ENCODE data around the gene TMED1.
A peak's percentile ranks its signal among the peaks of the same experiment; 100 is the strongest.
"Not testable (repeated sequence)": the region's sequence is repeated elsewhere in the genome, so short reads cannot be mapped to it uniquely, and the experiment has no call there.

Gene TMED1

GRCh38 chr19:10876459-10877240 is 40.6 kb upstream of the TMED1 start:
- TF ChIP-seq CTCF (conservative IDR thresholded peaks at IDR 0.05; ENCODE audit: control insufficient read depth, insufficient read depth, low read depth, low read length), result no peak
- DNase-seq (ENCODE audit: low read depth), result no peak

DNA sequence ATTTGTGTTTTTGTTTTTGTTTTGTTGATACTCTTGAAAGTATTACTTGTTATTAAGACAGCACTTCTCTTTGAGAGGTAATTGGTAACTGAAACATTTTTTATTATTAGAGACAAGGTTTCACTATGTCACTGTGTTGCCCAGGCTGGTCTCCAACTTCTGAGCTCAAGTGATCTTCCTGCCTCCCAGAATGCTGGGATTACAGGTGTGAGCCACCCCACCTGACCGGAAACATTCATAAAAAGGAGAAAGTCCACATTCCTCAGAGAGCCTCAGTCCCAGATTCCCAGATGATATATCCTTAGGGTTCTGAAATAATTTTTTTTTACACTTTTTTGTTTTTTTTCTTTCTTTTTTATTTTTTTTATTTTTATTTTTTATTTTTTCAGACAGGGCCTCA is 38.0 kb upstream of the TMED1 start:
- TF ChIP-seq CTCF (conservative IDR thresholded peaks at IDR 0.05; ENCODE audit: control insufficient read depth, insufficient read depth, low read depth, low read length), result no peak
- no peak for DNase-seq (ENCODE audit: low read depth)
- no peak overlapping the region for H3K4me3 ChIP-seq (ENCODE audit: control insufficient read depth, low read depth, low read length)

More at GRCh38 chr19:10876459-10877240, 40.6 kb upstream of the TMED1 start:
- H3K4me3 ChIP-seq (ENCODE audit: control insufficient read depth, low read depth, low read length), result no peak overlapping the region

GRCh38 chr19:10872546-10873107 is 36.6 kb upstream of the TMED1 start:
- DNase-seq (ENCODE audit: low read depth), result no peak
- H3K4me3 ChIP-seq (ENCODE audit: control insufficient read depth, low read depth, low read length), result peak overlapping the region; percentile 89
- no peak for TF ChIP-seq CTCF (conservative IDR thresholded peaks at IDR 0.05; ENCODE audit: control insufficient read depth, insufficient read depth, low read depth, low read length)

DNA sequence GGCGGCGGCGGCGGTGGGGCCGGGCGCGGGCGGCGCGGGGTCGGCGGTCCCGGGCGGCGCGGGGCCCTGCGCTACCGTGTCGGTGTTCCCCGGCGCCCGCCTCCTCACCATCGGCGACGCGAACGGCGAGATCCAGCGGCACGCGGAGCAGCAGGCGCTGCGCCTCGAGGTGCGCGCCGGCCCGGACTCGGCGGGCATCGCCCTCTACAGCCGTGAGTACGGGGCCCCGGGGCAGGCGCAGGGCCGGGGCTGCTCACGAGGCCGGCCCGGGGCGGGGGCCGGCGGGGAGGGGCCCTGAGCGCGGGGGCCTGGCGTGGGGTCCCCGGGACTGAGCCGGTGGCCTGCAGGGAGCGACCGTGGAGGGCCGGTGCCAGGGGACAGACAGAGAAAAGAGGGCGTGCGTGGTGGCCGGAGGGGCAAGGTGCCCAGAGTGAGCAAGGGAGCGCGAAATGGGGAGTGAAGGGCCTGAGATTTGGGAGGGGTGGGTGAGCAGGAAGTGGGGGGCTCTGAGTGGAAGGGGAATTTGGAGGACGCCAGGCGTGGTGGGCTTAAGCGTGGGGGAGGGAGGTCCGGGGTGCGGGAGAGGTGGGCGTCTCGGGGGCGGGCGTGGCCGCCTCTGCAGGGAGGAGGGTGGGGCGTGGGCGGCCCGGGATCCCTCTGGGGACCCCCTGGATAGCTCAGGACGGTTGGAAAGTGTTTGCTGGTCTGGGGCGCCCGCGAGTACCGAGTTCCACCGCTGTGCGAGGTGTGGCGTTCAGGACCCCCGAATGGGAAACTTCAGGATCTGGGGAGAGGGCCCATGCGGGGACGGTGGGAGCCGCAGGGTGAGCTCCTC is 35.9 kb upstream of the TMED1 start:
- peak; percentile 1 for TF ChIP-seq CTCF (conservative IDR thresholded peaks at IDR 0.05; ENCODE audit: control insufficient read depth, insufficient read depth, low read depth, low read length)
- no peak for DNase-seq (ENCODE audit: low read depth)

GRCh38 chr19:10870955-10871603 is 35.1 kb upstream of the TMED1 start, which contains the start of gene CARM1:
CARM1 (plus strand) TSS chr19:10871553; CDS start chr19:10871703, 150 bp downstream.
- peak within 1 kb of the TSS; percentile 89 for H3K4me3 ChIP-seq (ENCODE audit: control insufficient read depth, low read depth, low read length)
- peak; percentile 96 for DNase-seq (ENCODE audit: low read depth)
- TF ChIP-seq CTCF (conservative IDR thresholded peaks at IDR 0.05; ENCODE audit: control insufficient read depth, insufficient read depth, low read depth, low read length), result no peak

More for the DNA sequence above, 35.9 kb upstream of the TMED1 start:
- peak overlapping the region; percentile 89 for H3K4me3 ChIP-seq (ENCODE audit: control insufficient read depth, low read depth, low read length)

DNA sequence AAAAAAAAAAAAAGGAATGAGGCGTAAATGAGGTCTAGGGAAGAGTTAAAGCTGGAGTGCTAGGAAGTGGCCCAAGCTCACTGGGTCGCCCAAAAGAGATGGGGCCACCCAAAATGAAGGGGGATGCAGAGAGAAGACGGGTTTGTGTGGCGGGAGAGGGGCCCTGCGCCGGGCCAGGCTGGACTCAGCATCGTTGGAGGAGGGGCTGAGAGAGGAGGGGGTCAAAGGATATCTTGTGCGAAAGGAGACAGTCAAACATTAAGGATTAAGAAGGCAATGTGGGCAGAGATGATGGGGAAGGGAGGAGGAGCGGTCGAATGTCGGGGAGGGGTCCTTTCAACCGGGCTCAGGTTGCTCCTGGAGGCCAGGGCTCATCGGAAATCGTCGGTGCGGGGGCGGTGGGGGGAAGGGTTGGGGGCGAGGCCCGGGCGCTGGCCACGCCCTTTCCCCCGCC is 34.5 kb upstream of the TMED1 start:
- peak overlapping the region; percentile 56 for H3K4me3 ChIP-seq (ENCODE audit: control insufficient read depth, low read depth, low read length)
- DNase-seq (ENCODE audit: low read depth), result no peak
- TF ChIP-seq CTCF (conservative IDR thresholded peaks at IDR 0.05; ENCODE audit: control insufficient read depth, insufficient read depth, low read depth, low read length), result no peak

GRCh38 chr19:10869872-10870311 is 33.9 kb upstream of the TMED1 start:
- not testable (repeated sequence) for DNase-seq (ENCODE audit: low read depth); H3K4me3 ChIP-seq (ENCODE audit: control insufficient read depth, low read depth, low read length)
